Activated CD8-positive, alpha-beta memory T cell treated with anti-CD3 and anti-CD28 coated beads, Interleukin-2, amount 50 U/mL, for 1 hour (primary cell): ENCODE data around the gene C12orf57.

Source experiments
- DNase-seq: peaks from one replicate; pipeline ENCODE4 v3.0.0-alpha.2; 2020; ENCODE audit errors: extremely low read depth

Gene C12orf57

DNA sequence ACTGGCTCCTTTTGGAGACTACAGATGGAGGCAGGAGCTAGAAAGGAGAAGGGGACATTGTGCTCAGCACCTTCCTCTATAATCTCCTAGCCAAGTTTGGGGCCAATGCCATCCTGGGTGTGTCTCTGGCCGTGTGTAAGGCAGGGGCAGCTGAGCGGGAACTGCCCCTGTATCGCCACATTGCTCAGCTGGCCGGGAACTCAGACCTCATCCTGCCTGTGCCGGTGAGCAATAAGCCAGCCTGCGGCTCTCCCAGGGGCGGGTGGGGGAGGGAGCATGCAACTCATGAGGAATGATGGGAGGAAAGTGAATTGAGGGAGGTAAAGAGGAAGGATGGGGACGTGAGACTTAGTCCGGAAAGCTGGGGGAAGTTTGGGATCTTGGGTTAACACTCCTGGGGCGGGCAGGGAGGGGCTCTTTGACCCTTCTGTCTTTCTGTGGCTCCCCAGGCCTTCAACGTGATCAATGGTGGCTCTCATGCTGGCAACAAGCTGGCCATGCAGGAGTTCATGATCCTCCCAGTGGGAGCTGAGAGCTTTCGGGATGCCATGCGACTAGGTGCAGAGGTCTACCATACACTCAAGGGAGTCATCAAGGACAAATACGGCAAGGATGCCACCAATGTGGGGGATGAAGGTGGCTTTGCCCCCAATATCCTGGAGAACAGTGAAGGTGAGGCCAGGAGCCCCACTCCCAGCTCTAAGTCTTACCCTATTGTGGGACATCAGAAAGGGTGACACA is 26.2 kb upstream of the C12orf57 start:
- DNase-seq: no peak

DNA sequence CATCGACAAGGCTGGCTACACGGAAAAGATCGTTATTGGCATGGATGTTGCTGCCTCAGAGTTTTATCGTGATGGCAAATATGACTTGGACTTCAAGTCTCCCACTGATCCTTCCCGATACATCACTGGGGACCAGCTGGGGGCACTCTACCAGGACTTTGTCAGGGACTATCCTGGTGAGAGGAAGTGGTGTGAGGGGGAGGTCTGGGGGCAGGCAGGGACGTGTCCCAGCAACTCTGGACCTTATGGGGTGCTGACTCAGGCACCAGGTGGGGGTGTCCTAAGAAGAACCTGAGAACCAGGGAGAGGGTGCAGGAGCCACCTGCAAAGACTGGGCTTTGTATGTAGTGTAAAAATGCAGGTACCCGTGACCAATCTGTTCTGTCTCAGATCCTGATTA is 24.2 kb upstream of the C12orf57 start:
- DNase-seq: no peak

DNA sequence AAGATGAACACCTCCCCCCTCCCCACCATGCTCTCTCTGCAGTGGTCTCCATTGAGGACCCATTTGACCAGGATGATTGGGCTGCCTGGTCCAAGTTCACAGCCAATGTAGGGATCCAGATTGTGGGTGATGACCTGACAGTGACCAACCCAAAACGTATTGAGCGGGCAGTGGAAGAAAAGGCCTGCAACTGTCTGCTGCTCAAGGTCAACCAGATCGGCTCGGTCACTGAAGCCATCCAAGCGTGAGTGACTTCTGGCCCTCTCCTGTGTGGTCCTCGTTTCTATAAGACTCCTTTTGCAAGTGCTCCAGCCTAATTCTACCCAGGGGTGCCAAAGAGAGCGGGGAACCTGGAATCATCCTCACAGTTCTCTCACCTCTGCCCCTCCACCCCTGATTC is 22.3 kb upstream of the C12orf57 start:
- DNase-seq: no peak

DNA sequence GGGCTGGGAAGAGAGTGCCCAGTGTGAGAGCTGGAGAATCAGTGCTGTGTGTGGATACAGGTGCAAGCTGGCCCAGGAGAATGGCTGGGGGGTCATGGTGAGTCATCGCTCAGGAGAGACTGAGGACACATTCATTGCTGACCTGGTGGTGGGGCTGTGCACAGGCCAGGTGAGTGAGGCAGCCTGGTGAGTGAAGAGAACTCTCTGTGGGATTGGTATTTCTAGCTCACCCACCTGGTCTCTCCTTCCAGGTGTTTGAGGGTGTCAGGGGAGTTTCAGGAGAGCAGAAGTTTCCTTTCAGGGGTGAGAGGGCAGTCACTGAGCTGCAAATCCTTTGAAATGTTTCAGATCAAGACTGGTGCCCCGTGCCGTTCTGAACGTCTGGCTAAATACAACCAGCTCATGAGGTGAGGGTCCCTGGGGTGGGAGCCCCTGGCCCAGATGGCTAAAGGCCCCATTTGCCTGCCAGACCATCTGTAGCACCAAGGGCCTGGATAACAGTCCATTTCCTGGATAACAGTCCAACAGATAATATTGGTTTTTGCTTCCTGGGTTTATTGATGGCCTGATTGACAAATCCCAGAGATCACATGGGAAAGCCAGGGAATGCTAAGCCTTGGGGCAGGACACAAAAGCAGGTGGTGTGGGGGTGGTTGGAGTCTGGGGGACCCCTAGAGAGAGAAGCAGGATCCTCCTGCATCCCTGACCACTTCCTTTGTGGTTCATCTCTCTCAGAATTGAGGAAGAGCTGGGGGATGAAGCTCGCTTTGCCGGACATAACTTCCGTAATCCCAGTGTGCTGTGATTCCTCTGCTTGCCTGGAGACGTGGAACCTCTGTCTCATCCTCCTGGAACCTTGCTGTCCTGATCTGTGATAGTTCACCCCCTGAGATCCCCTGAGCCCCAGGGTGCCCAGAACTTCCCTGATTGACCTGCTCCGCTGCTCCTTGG is 21.6 kb upstream of the C12orf57 start:
- no peak for DNase-seq

DNA sequence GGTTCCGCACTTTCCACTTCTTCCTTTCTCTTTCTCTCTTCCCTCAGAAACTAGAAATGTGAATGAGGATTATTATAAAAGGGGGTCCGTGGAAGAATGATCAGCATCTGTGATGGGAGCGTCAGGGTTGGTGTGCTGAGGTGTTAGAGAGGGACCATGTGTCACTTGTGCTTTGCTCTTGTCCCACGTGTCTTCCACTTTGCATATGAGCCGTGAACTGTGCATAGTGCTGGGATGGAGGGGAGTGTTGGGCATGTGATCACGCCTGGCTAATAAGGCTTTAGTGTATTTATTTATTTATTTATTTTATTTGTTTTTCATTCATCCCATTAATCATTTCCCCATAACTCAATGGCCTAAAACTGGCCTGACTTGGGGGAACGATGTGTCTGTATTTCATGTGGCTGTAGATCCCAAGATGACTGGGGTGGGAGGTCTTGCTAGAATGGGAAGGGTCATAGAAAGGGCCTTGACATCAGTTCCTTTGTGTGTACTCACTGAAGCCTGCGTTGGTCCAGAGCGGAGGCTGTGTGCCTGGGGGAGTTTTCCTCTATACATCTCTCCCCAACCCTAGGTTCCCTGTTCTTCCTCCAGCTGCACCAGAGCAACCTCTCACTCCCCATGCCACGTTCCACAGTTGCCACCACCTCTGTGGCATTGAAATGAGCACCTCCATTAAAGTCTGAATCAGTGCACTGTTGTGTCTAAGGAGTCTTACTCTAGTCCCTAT is 20.7 kb upstream of the C12orf57 start:
- DNase-seq: no peak

DNA sequence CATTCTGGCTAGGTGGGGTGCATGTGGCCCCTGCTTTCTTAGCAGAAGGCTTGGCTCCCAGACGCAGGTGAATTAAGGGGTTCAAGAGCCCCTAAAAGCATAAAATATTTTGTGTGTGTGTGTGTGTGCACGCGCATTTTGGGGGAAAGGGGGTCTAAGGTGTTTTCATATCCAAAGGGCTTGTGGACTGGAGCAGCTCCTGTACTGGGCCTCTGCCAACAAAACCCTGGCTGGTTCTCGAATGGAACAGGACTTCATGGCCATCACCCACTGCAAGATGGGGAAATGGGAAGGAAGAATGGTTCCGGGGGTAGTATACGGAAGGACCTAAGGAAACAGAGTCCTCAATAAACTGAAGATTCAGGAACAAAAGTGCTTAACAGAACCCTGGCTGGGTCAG is 20.0 kb upstream of the C12orf57 start:
- no peak for DNase-seq

DNA sequence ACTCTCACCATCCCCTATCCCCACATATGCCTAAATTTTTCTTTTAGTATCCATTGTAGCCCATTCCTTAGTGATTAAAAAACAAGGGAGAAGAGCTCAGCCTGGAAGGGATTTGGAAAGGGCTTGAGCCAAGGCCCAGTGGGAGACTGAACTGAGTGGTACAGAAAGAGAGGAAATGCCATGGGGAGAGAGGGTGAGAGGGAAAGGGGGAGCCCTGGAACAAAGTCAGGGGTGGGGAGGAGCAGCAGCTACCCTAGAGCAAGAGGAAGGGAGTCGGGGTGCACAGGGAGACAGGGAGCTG is 18.6 kb upstream of the C12orf57 start:
- no peak for DNase-seq

DNA sequence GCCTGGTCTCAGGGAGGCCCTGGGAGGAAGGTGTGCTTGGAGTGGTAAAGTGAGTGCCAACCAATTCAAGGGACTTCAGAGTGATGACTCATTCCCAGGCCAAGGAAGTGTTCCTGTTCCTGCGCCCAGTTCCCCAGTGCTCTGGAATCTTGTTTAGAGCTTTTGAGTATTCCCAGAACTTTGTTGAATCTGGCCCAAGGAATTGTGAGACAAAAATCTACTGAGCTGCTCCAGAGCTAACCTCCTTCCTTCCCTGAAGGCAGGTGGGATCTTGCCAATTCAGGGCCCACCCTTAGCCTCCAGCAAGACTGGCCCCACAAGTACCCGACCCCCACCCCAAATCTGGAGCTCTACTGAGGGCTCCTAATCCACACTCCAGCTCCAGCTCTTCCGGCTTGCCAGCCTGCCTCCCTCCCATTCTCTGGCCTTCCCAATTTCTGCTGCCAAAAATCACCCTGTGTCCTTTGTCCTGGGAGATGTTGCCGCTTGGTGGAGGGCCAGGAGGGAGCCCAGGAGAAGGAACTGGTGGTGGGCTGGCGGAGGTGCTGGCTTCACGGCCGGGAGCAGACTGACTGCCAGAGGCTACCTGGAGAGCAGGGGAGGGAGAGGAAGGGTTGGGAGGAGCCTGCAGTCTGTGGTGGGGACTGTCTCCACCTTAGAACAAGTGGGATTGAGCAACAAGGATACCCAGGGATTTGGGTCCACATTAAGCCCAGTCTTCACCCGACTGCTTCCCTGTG is 18.1 kb upstream of the C12orf57 start:
- DNase-seq: no peak

DNA sequence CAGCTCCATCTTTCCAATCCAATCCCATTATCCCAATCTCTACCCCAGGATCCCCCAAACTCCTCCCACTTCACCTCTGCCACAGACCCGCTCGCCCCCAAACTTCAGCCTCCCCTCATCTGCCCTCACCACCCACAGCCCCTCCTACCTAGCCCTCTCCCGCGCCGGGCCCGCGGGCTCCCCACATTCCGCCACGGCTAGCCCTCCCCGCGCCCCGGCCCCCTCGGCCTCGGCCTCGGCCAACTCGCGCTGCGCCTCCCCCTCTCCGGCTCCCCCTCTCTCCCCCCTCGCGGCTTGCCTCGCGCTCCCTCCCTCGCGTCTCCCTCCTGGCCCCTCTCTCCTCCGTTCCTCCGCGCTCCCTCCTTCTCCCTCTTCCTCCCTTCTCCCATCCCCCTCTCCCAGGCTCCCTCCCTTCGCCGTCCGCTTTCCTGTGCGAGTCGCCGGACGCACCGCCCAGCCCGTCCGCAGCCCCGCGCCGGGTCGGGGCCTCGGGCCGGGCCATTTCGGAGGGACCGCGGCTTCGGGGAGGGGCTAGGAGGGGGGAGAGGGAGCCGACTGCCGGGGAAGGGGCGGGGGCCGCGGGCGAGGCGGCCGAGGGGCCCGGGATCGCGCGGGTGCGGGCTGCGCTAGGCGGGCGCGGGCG is 16.3 kb upstream of the C12orf57 start, which contains the start of gene ATN1:
Gene ATN1 (plus strand): TSS at position 581 of the 643 bp plus-strand sequence. CDS start 6,043 bp downstream, outside the sequence.
- DNase-seq: no peak

DNA sequence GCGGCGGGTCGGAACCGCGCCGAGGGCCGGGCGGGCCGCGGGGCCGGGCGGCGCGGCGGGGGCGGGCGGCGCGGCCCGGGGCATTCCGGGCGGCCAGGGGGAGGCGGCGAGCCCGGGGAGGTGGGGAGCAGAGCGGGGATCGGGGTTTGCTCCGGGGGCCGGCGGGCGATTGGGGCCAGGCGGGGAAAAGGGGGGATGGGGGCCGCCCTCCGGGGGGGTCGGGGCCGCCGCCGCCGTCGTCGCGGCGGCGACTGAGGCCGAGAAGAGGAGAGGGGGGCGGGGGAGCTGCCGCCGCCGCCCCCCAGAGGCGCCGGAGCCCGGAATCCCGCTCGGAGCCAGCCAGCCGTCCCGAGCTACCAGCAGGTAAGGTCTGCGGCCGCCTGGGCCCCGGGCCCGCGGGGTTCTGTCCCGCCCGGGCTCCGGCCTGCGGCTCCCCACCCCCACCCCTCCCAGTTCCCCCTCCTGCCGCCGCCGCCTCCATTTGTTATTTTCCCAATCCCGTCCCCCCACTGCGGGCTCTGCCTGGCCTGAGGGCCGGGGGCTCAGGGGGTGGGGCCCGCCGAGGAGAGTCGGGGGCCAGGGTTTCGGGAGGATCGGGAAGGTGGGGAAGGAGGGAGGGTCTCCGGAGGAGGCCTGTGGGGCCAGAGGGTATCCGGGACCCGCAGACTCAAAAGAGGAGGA is 15.7 kb upstream of the C12orf57 start:
- DNase-seq: no peak

DNA sequence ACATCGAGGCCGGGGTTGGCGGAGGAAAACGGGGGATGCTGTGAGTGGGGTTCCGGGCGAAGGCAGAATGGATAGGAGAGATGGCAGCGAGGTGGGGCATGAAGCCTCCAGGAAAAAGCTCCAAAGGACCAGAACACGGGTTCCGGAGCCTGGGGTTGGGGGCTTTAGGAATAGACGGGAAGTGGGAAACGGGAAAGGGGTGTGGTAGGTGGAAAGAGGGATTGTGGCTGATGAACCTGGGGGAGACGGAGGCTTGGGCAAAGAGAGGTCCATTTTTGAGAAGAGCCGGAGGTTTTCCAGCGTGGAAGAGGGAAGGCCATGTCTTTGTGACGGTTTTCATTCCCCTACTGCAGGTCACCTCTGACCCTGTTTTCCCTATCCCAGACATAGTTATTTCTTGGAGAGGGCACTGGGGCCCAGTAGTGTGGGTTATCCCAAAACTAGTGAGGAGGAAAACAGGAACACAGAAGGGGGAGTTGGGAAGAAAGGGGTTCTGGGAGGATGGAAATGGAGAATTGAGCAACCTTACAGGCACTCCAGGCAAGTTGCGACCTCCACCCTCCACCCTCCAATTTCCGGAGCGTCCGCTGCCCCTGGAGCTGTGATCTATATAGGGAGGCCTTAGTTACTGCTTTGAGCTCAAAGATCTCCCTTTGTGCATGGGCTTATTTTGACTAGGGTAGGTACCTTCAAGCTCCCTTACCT is 15.0 kb upstream of the C12orf57 start:
- DNase-seq: no peak

DNA sequence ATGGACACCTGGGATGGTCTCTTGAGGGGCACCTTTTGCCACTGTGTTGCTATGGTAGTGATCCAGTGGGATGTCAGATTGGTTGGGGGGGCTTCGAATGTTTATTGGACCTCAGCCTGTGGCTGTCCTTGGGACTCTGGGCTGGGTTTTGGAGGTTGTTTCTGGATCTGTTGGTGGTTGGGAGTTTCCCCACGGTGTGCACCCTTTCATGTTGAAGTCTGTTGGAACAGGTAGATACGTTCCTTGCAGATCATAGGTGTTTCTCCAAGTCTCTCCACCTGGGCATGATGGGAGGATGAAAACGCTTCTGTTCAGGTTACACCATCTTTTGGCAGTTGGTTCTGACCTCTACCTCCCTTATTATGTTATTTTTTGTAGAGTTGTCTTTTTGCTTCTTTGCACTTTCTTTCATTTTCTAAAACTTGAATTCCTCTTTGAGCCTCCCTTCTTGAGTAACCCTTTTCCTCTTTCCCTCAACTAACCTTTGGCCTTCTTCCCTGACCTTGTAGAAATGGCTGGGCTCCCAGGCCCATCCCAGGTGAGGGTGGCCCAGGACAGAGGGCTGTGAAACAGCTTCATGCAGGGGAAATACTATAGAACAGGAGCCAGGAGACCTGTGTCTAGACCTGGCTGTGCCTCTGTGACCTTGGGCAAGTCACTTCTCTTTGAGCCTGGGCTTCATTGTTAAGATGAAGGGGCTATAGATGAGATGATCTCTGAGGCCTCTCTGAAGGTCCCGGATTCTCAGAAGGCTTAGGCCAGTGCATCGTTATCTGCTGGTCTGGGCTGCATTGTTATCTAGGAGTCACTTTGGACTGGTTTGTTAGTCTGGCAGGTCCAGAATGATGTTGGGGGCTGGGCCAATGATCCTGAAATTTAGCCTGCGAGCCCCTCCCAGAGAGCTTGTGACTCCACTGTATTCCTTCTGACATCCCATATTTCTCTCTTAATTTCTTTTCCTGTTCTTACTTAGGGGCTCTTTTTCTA is 14.1 kb upstream of the C12orf57 start:
- DNase-seq: no peak

DNA sequence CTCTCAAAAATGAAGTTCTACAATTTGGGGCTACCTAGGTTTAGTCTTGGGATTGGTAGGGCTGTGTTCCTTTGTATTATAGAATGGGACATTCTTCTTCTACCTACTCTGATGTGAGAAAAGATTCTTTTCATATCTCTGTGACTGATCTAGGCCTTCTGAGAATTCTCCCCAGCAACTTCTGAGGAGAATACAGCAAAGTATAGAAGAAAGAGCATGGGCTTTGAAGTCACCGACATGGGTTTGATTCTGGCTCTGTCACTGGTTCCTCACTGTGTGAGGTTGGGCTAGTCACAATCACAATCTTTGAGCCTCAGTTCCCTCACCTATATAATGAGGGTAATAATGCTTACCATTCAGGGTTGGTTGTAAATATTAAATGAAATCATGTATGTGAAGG is 11.1 kb upstream of the C12orf57 start:
- DNase-seq: no peak

DNA sequence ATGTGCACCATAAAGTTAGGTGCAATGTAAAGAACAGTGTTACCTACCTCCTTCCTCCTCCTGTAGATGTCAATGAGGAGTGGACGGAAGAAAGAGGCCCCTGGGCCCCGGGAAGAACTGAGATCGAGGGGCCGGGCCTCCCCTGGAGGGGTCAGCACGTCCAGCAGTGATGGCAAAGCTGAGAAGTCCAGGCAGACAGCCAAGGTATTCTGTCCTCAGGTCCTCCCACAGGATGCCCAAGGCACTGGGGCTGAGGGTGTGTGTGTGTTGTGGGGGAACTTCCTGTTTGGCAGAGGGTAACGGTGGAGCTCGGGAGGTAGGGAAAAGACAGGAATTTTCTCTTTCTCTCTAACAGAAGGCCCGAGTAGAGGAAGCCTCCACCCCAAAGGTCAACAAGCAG is 9.7 kb upstream of the C12orf57 start:
- no peak for DNase-seq

DNA sequence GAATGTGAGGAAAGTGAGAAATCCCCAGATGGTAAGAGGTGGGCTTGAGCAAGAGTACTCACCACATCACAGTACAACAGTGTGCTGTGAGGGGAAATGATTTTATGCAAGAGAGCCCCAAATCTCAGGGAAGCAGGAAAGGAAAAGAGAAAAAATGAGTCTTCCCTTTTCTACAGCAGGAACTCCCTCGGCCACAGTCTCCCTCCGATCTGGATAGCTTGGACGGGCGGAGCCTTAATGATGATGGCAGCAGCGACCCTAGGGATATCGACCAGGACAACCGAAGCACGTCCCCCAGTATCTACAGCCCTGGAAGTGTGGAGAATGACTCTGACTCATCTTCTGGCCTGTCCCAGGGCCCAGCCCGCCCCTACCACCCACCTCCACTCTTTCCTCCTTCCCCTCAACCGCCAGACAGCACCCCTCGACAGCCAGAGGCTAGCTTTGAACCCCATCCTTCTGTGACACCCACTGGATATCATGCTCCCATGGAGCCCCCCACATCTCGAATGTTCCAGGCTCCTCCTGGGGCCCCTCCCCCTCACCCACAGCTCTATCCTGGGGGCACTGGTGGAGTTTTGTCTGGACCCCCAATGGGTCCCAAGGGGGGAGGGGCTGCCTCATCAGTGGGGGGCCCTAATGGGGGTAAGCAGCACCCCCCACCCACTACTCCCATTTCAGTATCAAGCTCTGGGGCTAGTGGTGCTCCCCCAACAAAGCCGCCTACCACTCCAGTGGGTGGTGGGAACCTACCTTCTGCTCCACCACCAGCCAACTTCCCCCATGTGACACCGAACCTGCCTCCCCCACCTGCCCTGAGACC is 8.2 kb upstream of the C12orf57 start:
- DNase-seq: no peak

DNA sequence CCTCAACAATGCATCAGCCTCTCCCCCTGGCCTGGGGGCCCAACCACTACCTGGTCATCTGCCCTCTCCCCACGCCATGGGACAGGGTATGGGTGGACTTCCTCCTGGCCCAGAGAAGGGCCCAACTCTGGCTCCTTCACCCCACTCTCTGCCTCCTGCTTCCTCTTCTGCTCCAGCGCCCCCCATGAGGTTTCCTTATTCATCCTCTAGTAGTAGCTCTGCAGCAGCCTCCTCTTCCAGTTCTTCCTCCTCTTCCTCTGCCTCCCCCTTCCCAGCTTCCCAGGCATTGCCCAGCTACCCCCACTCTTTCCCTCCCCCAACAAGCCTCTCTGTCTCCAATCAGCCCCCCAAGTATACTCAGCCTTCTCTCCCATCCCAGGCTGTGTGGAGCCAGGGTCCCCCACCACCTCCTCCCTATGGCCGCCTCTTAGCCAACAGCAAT is 7.6 kb upstream of the C12orf57 start:
- no peak for DNase-seq

DNA sequence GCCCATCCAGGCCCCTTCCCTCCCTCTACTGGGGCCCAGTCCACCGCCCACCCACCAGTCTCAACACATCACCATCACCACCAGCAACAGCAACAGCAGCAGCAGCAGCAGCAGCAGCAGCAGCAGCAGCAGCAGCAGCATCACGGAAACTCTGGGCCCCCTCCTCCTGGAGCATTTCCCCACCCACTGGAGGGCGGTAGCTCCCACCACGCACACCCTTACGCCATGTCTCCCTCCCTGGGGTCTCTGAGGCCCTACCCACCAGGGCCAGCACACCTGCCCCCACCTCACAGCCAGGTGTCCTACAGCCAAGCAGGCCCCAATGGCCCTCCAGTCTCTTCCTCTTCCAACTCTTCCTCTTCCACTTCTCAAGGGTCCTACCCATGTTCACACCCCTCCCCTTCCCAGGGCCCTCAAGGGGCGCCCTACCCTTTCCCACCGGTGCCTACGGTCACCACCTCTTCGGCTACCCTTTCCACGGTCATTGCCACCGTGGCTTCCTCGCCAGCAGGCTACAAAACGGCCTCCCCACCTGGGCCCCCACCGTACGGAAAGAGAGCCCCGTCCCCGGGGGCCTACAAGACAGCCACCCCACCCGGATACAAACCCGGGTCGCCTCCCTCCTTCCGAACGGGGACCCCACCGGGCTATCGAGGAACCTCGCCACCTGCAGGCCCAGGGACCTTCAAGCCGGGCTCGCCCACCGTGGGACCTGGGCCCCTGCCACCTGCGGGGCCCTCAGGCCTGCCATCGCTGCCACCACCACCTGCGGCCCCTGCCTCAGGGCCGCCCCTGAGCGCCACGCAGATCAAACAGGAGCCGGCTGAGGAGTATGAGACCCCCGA is 7.0 kb upstream of the C12orf57 start:
- DNase-seq: no peak
